Activated CD8-positive, alpha-beta memory T cell treated with anti-CD3 and anti-CD28 coated beads for 4 hours (primary cell): ENCODE results near the gene DCST2.
A peak's percentile ranks its signal among the peaks of the same experiment; 100 is the strongest.

Experiments used
- DNase-seq, 2 donors: peaks; one replicate each; pipeline ENCODE4 v3.0.0-alpha.2; 2020; ENCODE audit warnings: low read depth in 2 of 2

Gene DCST2

GRCh38 chr1:155010211-155010918 is 23.2 kb downstream of the DCST2 start:
- DNase-seq, result no peak

GRCh38 chr1:155009742-155010141 is 23.8 kb downstream of the DCST2 start:
- no peak for DNase-seq

- no peak for DNase-seq
Measured at GRCh38 chr1:155009221-155009711, 24.3 kb downstream of the DCST2 start.

- no peak for DNase-seq
Measured at GRCh38 chr1:155008015-155008941, 25.3 kb downstream of the DCST2 start.

- no peak for DNase-seq
Measured at GRCh38 chr1:155007251-155007828, 26.2 kb downstream of the DCST2 start.

- no peak for DNase-seq
Measured at GRCh38 chr1:155006601-155007101, 26.9 kb downstream of the DCST2 start.

GRCh38 chr1:155005076-155006011 is 28.2 kb downstream of the DCST2 start:
- DNase-seq, result no peak

GRCh38 chr1:155004352-155005075 is 29.1 kb downstream of the DCST2 start:
- no peak for DNase-seq

- no peak for DNase-seq
Measured at GRCh38 chr1:155003766-155004351, 29.7 kb downstream of the DCST2 start.

- no peak for DNase-seq
Measured at GRCh38 chr1:155003227-155003765, 30.3 kb downstream of the DCST2 start.

- no peak for DNase-seq
Measured at GRCh38 chr1:155002464-155003226, 30.9 kb downstream of the DCST2 start, which contains the start of gene ZBTB7B. TSS of gene ZBTB7B (plus strand) at chr1:155002802. CDS start at chr1:155014661, 11,859 bp downstream.

- DNase-seq, result peak; percentile 96
Measured at GRCh38 chr1:155001675-155002463, 31.7 kb downstream of the DCST2 start.

- no peak for DNase-seq
Measured at GRCh38 chr1:155001425-155001674, 32.2 kb downstream of the DCST2 start.

- peak; percentile 56 to 62 for DNase-seq
Measured at GRCh38 chr1:155000726-155001424, 32.7 kb downstream of the DCST2 start.

GRCh38 chr1:155000411-155000725 is 33.2 kb downstream of the DCST2 start:
- DNase-seq, result no peak

GRCh38 chr1:154999571-155000410 is 33.8 kb downstream of the DCST2 start:
- no peak for DNase-seq
